WTC11 (cell line): ENCODE data around the gene CCDC191. TPM values are rescaled to one million over a fixed set of nuclear protein-coding genes. Genes with fewer than 3 reads are reported as not detected.

Source experiments
- ATAC-seq: fragments of 200-7000 bp; cut with Tn5 transposase; 2 replicates; pipeline ENCODE4 v1.10.0; 2021; ENCODE audit warnings: mild to moderate bottlenecking, moderate library complexity
- CTCF ChIA-PET: fragments of 300-600 bp; sonication (Branson Sonifier 250); formaldehyde crosslinking; loops from one replicate; lab custom pipeline; 2021; ENCODE audit warnings: antibody characterized with exemption; lab: Charles Lee
- POLR2A ChIA-PET: fragments of 350-600 bp; sonication (Branson Sonifier 250); formaldehyde crosslinking; loops from one replicate; lab custom pipeline; 2021; ENCODE audit warnings: antibody characterized with exemption; lab: Charles Lee
- DNase-seq: peaks from one replicate; pipeline ENCODE4 v3.0.0; 2021; ENCODE audit warnings: low spot score
- H3K27ac Mint-ChIP-seq: 2 replicates; pipeline ENCODE4 v1.8.0; 2021; ENCODE audit warnings: mixed read lengths
- H3K27me3 Mint-ChIP-seq: 2 replicates; pipeline ENCODE4 v1.8.0; 2021; ENCODE audit warnings: low read depth, mild to moderate bottlenecking, moderate library complexity, mixed read lengths
- H3K36me3 Mint-ChIP-seq: 2 replicates; pipeline ENCODE4 v1.8.0; 2021; ENCODE audit warnings: mixed read lengths
- H3K4me1 Mint-ChIP-seq: 2 replicates; pipeline ENCODE4 v1.8.0; 2022; ENCODE audit warnings: mixed read lengths
- H3K4me3 Mint-ChIP-seq: 2 replicates; pipeline ENCODE4 v1.8.0; 2021; ENCODE audit warnings: mild to moderate bottlenecking, moderate library complexity, mixed read lengths
- H3K9me3 Mint-ChIP-seq: 2 replicates; pipeline ENCODE4 v1.8.0; 2021; ENCODE audit warnings: mixed read lengths
- ATF1 ChIP-seq: sonication (generic); formaldehyde crosslinking; IDR thresholded peaks from 2 replicates; pipeline ENCODE4 v1.8.1; 2023; ENCODE audit warnings: mild to moderate bottlenecking, moderate library complexity, missing genetic modification reagents
- CREB1 ChIP-seq: sonication (generic); formaldehyde crosslinking; IDR thresholded peaks from 2 replicates; pipeline ENCODE4 v1.8.0; 2023; ENCODE audit warnings: mild to moderate bottlenecking, missing genetic modification reagents
- ELF4 ChIP-seq: sonication (generic); formaldehyde crosslinking; IDR thresholded peaks from 2 replicates; pipeline ENCODE4 v1.8.1; 2022; ENCODE audit warnings: low read depth, mild to moderate bottlenecking, moderate library complexity, missing genetic modification reagents
- EMX1 ChIP-seq: fragments of 250-450 bp; sonication (Bioruptor Pico); IDR thresholded peaks from 2 replicates; pipeline ENCODE4 v1.8.0; 2021; ENCODE audit warnings: mild to moderate bottlenecking
- FOXK1 ChIP-seq: sonication (generic); formaldehyde crosslinking; IDR thresholded peaks from 2 replicates; pipeline ENCODE4 v1.8.0; 2022; ENCODE audit warnings: mild to moderate bottlenecking, moderate library complexity, missing genetic modification reagents
- HMGA2 ChIP-seq: fragments of 250-450 bp; sonication (Bioruptor Pico); IDR thresholded peaks from 2 replicates; pipeline ENCODE4 v1.4.0; 2021; ENCODE audit warnings: mild to moderate bottlenecking, moderate library complexity
- IRF2 ChIP-seq: sonication (generic); formaldehyde crosslinking; IDR thresholded peaks from 2 replicates; pipeline ENCODE4 v1.8.0; 2022; ENCODE audit warnings: low read depth, missing genetic modification reagents, borderline replicate concordance
- KAT7 ChIP-seq: sonication (generic); formaldehyde crosslinking; IDR thresholded peaks from 2 replicates; pipeline ENCODE4 v1.8.1; 2023; ENCODE audit warnings: missing genetic modification reagents, mild to moderate bottlenecking, borderline replicate concordance
- MXD4 ChIP-seq: fragments of 250-450 bp; sonication (Bioruptor Pico); IDR thresholded peaks from 2 replicates; pipeline ENCODE4 v1.8.0; 2021; ENCODE audit warnings: mild to moderate bottlenecking, moderate library complexity, borderline replicate concordance
- NFE2L1 ChIP-seq: sonication (generic); formaldehyde crosslinking; IDR thresholded peaks from 2 replicates; pipeline ENCODE4 v1.8.1; 2023; ENCODE audit warnings: missing genetic modification reagents
- NR1H2 ChIP-seq: sonication (generic); formaldehyde crosslinking; IDR thresholded peaks from 2 replicates; pipeline ENCODE4 v1.9.0; 2021; ENCODE audit warnings: mild to moderate bottlenecking, moderate library complexity, missing genetic modification reagents
- OVOL2 ChIP-seq: fragments of 250-450 bp; sonication (Bioruptor Pico); IDR thresholded peaks from 2 replicates; pipeline ENCODE4 v1.9.0; 2021; ENCODE audit warnings: mild to moderate bottlenecking, borderline replicate concordance
- RORB ChIP-seq: fragments of 250-450 bp; sonication (Bioruptor Pico); IDR thresholded peaks from 2 replicates; pipeline ENCODE4 v1.9.0; 2021; ENCODE audit warnings: mild to moderate bottlenecking
- SMAD4 ChIP-seq: sonication (generic); formaldehyde crosslinking; IDR thresholded peaks from 2 replicates; pipeline ENCODE4 v1.8.0; 2022; ENCODE audit warnings: mild to moderate bottlenecking, missing genetic modification reagents
- SP1 ChIP-seq: sonication (generic); formaldehyde crosslinking; conservative IDR thresholded peaks from 2 replicates; pipeline ENCODE4 v1.8.1; 2022; ENCODE audit warnings: missing genetic modification reagents
- TEAD1 ChIP-seq: sonication (generic); formaldehyde crosslinking; IDR thresholded peaks from 2 replicates; pipeline ENCODE4 v1.8.0; 2022; ENCODE audit warnings: mild to moderate bottlenecking, missing genetic modification reagents
- ZBTB21 ChIP-seq: sonication (generic); formaldehyde crosslinking; IDR thresholded peaks from 2 replicates; pipeline ENCODE4 v1.8.1; 2023; ENCODE audit warnings: mild to moderate bottlenecking, missing genetic modification reagents, borderline replicate concordance
- ZNF232 ChIP-seq: sonication (generic); formaldehyde crosslinking; IDR thresholded peaks from 2 replicates; pipeline ENCODE4 v1.8.0; 2022; ENCODE audit warnings: mild to moderate bottlenecking, missing genetic modification reagents
- ZNF263 ChIP-seq: sonication (generic); formaldehyde crosslinking; IDR thresholded peaks from 2 replicates; pipeline ENCODE4 v1.8.1; 2022; ENCODE audit warnings: low read depth, mild to moderate bottlenecking, moderate library complexity, missing genetic modification reagents
- ZNF423 ChIP-seq: fragments of 250-450 bp; sonication (Bioruptor Pico); IDR thresholded peaks from 2 replicates; pipeline ENCODE4 v2.1.2; 2022; ENCODE audit warnings: mild to moderate bottlenecking, moderate library complexity
- total RNA-seq: library from RNA; stranded (reverse); gene quantifications from 3 replicates; pipeline ENCODE4 v1.2.3, GENCODE V29; 2021
- TF ChIP-seq, protein P1 (sequence below): sonication (generic); formaldehyde crosslinking; IDR thresholded peaks from 2 replicates; pipeline ENCODE4 v1.8.1; 2023; ENCODE audit warnings: mild to moderate bottlenecking, missing genetic modification reagents
- TF ChIP-seq, protein P2 (sequence below): fragments of 200-600 bp; IDR thresholded peaks from 2 replicates; pipeline ENCODE4 v1.8.0; 2022; ENCODE audit warnings: antibody characterized with exemption
- TF ChIP-seq, protein P3 (sequence below): sonication (generic); formaldehyde crosslinking; IDR thresholded peaks from 2 replicates; pipeline ENCODE4 v1.8.0; 2023; ENCODE audit warnings: missing genetic modification reagents, mild to moderate bottlenecking, borderline replicate concordance

CCDC191 gene
- total RNA-seq, 1 experiment from 2014 or later, result 1.6 TPM

- TF ChIP-seq, protein P1, sequence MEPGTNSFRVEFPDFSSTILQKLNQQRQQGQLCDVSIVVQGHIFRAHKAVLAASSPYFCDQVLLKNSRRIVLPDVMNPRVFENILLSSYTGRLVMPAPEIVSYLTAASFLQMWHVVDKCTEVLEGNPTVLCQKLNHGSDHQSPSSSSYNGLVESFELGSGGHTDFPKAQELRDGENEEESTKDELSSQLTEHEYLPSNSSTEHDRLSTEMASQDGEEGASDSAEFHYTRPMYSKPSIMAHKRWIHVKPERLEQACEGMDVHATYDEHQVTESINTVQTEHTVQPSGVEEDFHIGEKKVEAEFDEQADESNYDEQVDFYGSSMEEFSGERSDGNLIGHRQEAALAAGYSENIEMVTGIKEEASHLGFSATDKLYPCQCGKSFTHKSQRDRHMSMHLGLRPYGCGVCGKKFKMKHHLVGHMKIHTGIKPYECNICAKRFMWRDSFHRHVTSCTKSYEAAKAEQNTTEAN, result no peak
- TF ChIP-seq ZNF263 (no peak), ELF4 (CRISPR knock-in tag) (no peak), FOXK1 (CRISPR knock-in tag) (no peak), TEAD1 (CRISPR knock-in tag) (no peak), SP1 (CRISPR knock-in tag) (no peak), NR1H2 (CRISPR knock-in tag) (no peak), EMX1 (CRISPR knock-in tag) (no peak), MXD4 (no peak), ATF1 (CRISPR knock-in tag) (no peak), KAT7 (CRISPR knock-in tag) (no peak), NFE2L1 (no peak), IRF2 (CRISPR knock-in tag) (no peak), RORB (CRISPR knock-in tag) (no peak), HMGA2 (no peak), ZNF423 (CRISPR knock-in tag) (no peak), ZNF232 (CRISPR knock-in tag) (no peak)
- TF ChIP-seq, protein P2, sequence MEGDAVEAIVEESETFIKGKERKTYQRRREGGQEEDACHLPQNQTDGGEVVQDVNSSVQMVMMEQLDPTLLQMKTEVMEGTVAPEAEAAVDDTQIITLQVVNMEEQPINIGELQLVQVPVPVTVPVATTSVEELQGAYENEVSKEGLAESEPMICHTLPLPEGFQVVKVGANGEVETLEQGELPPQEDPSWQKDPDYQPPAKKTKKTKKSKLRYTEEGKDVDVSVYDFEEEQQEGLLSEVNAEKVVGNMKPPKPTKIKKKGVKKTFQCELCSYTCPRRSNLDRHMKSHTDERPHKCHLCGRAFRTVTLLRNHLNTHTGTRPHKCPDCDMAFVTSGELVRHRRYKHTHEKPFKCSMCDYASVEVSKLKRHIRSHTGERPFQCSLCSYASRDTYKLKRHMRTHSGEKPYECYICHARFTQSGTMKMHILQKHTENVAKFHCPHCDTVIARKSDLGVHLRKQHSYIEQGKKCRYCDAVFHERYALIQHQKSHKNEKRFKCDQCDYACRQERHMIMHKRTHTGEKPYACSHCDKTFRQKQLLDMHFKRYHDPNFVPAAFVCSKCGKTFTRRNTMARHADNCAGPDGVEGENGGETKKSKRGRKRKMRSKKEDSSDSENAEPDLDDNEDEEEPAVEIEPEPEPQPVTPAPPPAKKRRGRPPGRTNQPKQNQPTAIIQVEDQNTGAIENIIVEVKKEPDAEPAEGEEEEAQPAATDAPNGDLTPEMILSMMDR, result no peak
- TF ChIP-seq, protein P3, sequence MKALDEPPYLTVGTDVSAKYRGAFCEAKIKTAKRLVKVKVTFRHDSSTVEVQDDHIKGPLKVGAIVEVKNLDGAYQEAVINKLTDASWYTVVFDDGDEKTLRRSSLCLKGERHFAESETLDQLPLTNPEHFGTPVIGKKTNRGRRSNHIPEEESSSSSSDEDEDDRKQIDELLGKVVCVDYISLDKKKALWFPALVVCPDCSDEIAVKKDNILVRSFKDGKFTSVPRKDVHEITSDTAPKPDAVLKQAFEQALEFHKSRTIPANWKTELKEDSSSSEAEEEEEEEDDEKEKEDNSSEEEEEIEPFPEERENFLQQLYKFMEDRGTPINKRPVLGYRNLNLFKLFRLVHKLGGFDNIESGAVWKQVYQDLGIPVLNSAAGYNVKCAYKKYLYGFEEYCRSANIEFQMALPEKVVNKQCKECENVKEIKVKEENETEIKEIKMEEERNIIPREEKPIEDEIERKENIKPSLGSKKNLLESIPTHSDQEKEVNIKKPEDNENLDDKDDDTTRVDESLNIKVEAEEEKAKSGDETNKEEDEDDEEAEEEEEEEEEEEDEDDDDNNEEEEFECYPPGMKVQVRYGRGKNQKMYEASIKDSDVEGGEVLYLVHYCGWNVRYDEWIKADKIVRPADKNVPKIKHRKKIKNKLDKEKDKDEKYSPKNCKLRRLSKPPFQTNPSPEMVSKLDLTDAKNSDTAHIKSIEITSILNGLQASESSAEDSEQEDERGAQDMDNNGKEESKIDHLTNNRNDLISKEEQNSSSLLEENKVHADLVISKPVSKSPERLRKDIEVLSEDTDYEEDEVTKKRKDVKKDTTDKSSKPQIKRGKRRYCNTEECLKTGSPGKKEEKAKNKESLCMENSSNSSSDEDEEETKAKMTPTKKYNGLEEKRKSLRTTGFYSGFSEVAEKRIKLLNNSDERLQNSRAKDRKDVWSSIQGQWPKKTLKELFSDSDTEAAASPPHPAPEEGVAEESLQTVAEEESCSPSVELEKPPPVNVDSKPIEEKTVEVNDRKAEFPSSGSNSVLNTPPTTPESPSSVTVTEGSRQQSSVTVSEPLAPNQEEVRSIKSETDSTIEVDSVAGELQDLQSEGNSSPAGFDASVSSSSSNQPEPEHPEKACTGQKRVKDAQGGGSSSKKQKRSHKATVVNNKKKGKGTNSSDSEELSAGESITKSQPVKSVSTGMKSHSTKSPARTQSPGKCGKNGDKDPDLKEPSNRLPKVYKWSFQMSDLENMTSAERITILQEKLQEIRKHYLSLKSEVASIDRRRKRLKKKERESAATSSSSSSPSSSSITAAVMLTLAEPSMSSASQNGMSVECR (CRISPR knock-in tag), result no peak
- TF ChIP-seq, all 79 proteins: peak for 0
- Mint-ChIP-seq H3K9me3 (0 out of 2 replicates have a peak, but pooled peaks cover 6% of the 10 kb centered on the region), H3K4me3 (no peak overlapping the region), H3K4me1 (peaks cover 17% of the 10 kb centered on the region; the same call in 1 of the 2 replicates), H3K36me3 (peaks cover 34% of the 10 kb centered on the region), H3K27ac (no peak overlapping the region), H3K27me3 (no peaks in the 10 kb centered on the region)
- POLR2A ChIA-PET, result no interaction called here
- DNase-seq, result no peak
- CTCF ChIA-PET, result interaction anchor here (0.6 to 1.1 kb wide), 2 partner anchors 66 to 176 kb away, joined by 3 to 4 read pairs; no protein-coding TSS in a partner anchor
- ATAC-seq, result no peak
These were observed 33.3 kb upstream of the CCDC191 start for GRCh38 chr3:114089675-114090074.

- Mint-ChIP-seq H3K4me3 (no peak overlapping the region), H3K36me3 (peaks cover 65% of the 10 kb centered on the region), H3K4me1 (peaks cover 5% of the 10 kb centered on the region; the same call in 1 of the 2 replicates), H3K9me3 (0 out of 2 replicates have a peak, but pooled peaks cover 6% of the 10 kb centered on the region), H3K27me3 (no peaks in the 10 kb centered on the region), H3K27ac (no peak overlapping the region)
- ATAC-seq, result no peak
- ChIA-PET CTCF (no interaction called here), POLR2A (no interaction called here)
- DNase-seq, result no peak
- TF ChIP-seq ZNF423 (CRISPR knock-in tag) (no peak), ZBTB21 (CRISPR knock-in tag) (no peak), CREB1 (CRISPR knock-in tag) (no peak), SMAD4 (no peak), IRF2 (CRISPR knock-in tag) (no peak), OVOL2 (no peak)
- TF ChIP-seq, protein P3 (CRISPR knock-in tag), result no peak
These were observed 30.0 kb upstream of the CCDC191 start for GRCh38 chr3:114086356-114086755.
